Measurements from ENCODE around the gene TMPRSS4.

- no peak for TF ChIP-seq EZH2 (IDR thresholded peaks at IDR 0.05; ENCODE audit: insufficient read depth, low read length)
- TF ChIP-seq, protein P1, sequence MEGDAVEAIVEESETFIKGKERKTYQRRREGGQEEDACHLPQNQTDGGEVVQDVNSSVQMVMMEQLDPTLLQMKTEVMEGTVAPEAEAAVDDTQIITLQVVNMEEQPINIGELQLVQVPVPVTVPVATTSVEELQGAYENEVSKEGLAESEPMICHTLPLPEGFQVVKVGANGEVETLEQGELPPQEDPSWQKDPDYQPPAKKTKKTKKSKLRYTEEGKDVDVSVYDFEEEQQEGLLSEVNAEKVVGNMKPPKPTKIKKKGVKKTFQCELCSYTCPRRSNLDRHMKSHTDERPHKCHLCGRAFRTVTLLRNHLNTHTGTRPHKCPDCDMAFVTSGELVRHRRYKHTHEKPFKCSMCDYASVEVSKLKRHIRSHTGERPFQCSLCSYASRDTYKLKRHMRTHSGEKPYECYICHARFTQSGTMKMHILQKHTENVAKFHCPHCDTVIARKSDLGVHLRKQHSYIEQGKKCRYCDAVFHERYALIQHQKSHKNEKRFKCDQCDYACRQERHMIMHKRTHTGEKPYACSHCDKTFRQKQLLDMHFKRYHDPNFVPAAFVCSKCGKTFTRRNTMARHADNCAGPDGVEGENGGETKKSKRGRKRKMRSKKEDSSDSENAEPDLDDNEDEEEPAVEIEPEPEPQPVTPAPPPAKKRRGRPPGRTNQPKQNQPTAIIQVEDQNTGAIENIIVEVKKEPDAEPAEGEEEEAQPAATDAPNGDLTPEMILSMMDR (IDR thresholded peaks at IDR 0.05; ENCODE audit: insufficient read depth, low read depth, low read length): no peak
Measured at GRCh38 chr11:118054712-118055640, 21.9 kb upstream of the TMPRSS4 start.

Measured in astrocyte (in vitro differentiated cells and primary cell).